IMR-90 (cell line): Measurements from ENCODE around the gene PJA2. TPM values are rescaled to one million over a fixed set of nuclear protein-coding genes. Genes with fewer than 3 reads are reported as not detected.

Experiments
- ATAC-seq: fragments of 200-7000 bp; cut with Tn5 transposase; 2 replicates; pipeline ENCODE4 v1.9.1; 2020; ENCODE audit warnings: low read depth, mild to moderate bottlenecking, moderate library complexity
- BruUV-seq: library from RNA; stranded (reverse); fragments of 400-500 nt; replicated peaks from 2 replicates; lab custom pipeline; 2021; lab: Mats Ljungman, UMichigan
- CTCF ChIA-PET: fragments of 300-600 bp; formaldehyde crosslinking; extraction: SDS; loops from one replicate; lab custom pipeline; 2021; ENCODE audit warnings: antibody characterized with exemption; lab: Yijun Ruan, JAX
- POLR2A ChIA-PET: fragments of 300-600 bp; sonication (Branson Sonifier 250); formaldehyde crosslinking; loops from one replicate; lab custom pipeline; 2022; ENCODE audit warnings: antibody characterized with exemption; ENCODE audit not compliant: unreplicated experiment; lab: Charles Lee
- DNase-seq: peaks from one replicate; pipeline ENCODE4 v3.0.0; 2013
- H2AFZ ChIP-seq: replicated peaks from 2 replicates; pipeline ENCODE3; 2013; ENCODE audit warnings: low read length, mild to moderate bottlenecking; ENCODE audit not compliant: poor library complexity
- H2AK5ac ChIP-seq: 2 replicates; pipeline ENCODE4 v1.6.1; 2013; ENCODE audit warnings: low read depth, low read length, inconsistent platforms
- H2AK9ac ChIP-seq: replicated peaks from 2 replicates; pipeline ENCODE3; 2013; ENCODE audit warnings: mild to moderate bottlenecking, low read depth, low read length, moderate library complexity; ENCODE audit not compliant: poor library complexity
- H2BK120ac ChIP-seq: 2 replicates; pipeline ENCODE4 v1.6.1; 2013; ENCODE audit warnings: low read depth, low read length, inconsistent platforms
- H2BK15ac ChIP-seq: 3 replicates; pipeline ENCODE4 v1.6.1; 2013; ENCODE audit warnings: low read depth, low read length, inconsistent platforms
- H2BK20ac ChIP-seq: 2 replicates; pipeline ENCODE4 v1.6.1; 2013; ENCODE audit warnings: low read depth, mild to moderate bottlenecking, inconsistent platforms, low read length, moderate library complexity
- H2BK5ac ChIP-seq: 2 replicates; pipeline ENCODE4 v1.6.1; 2013; ENCODE audit warnings: mild to moderate bottlenecking, low read depth, low read length, inconsistent platforms; ENCODE audit not compliant: poor library complexity, severe bottlenecking
- H3K14ac ChIP-seq: replicated peaks from 2 replicates; pipeline ENCODE4 v1.6.1; 2013; ENCODE audit warnings: low read depth, low read length, inconsistent platforms
- H3K18ac ChIP-seq: 2 replicates; pipeline ENCODE4 v1.6.1; 2013; ENCODE audit warnings: low read depth, low read length, control low read depth
- H3K23ac ChIP-seq: 2 replicates; pipeline ENCODE4 v1.6.1; 2013; ENCODE audit warnings: low read depth, low read length, inconsistent platforms
- H3K27ac ChIP-seq: 2 replicates; pipeline ENCODE4 v1.5.1; 2013; ENCODE audit warnings: mild to moderate bottlenecking, control low read depth, low read length; ENCODE audit not compliant: insufficient read depth
- H3K27me3 ChIP-seq: 2 replicates; pipeline ENCODE4 v1.6.1; 2013; ENCODE audit warnings: low read length; ENCODE audit not compliant: control insufficient read depth, insufficient read depth
- H3K36me3 ChIP-seq: 2 replicates; pipeline ENCODE4 v1.6.1; 2013; ENCODE audit warnings: low read length, mixed read lengths; ENCODE audit not compliant: control insufficient read depth, insufficient read depth
- H3K4ac ChIP-seq: 2 replicates; pipeline ENCODE4 v1.6.1; 2013; ENCODE audit warnings: low read depth, low read length, inconsistent platforms
- H3K4me1 ChIP-seq: 2 replicates; pipeline ENCODE4 v1.6.1; 2013; ENCODE audit warnings: low read length, mixed read lengths; ENCODE audit not compliant: control insufficient read depth, insufficient read depth
- H3K4me2 ChIP-seq: 2 replicates; pipeline ENCODE4 v1.6.1; 2013; ENCODE audit warnings: low read depth, mild to moderate bottlenecking, control low read depth, low read length, moderate library complexity
- H3K4me3 ChIP-seq: 2 replicates; pipeline ENCODE4 v1.5.1; 2013; ENCODE audit warnings: low read depth, mild to moderate bottlenecking, control low read depth, low read length, moderate library complexity; ENCODE audit not compliant: insufficient read depth
- H3K56ac ChIP-seq: 2 replicates; pipeline ENCODE4 v1.6.1; 2013; ENCODE audit warnings: low read length, inconsistent platforms; ENCODE audit not compliant: insufficient read depth; ENCODE audit errors: extremely low read depth
- H3K79me1 ChIP-seq, 2 experiments: 2 replicates each; pipeline ENCODE4 v1.6.1; 2013; ENCODE audit warnings: low read length in 2 of 2, inconsistent platforms in 1 of 2, low read depth in 1 of 2
- H3K9ac ChIP-seq: 2 replicates; pipeline ENCODE4 v1.6.1; 2013; ENCODE audit warnings: low read depth, low read length, control low read depth
- H3K9me1 ChIP-seq: 2 replicates; pipeline ENCODE4 v1.6.1; 2013; ENCODE audit warnings: low read length, inconsistent platforms; ENCODE audit not compliant: insufficient read depth
- H3K9me3 ChIP-seq: 2 replicates; pipeline ENCODE4 v1.6.1; 2013; ENCODE audit warnings: low read length; ENCODE audit not compliant: control insufficient read depth, insufficient read depth
- H4K20me1 ChIP-seq: 2 replicates; pipeline ENCODE4 v1.6.1; 2013; ENCODE audit warnings: low read length, inconsistent platforms; ENCODE audit not compliant: insufficient read depth
- H4K5ac ChIP-seq: 2 replicates; pipeline ENCODE4 v1.6.1; 2013; ENCODE audit warnings: mild to moderate bottlenecking, low read depth, low read length, control low read depth
- H4K8ac ChIP-seq, 2 experiments: 2 replicates each; pipeline ENCODE4 v1.6.1; 2013; ENCODE audit warnings: low read depth in 2 of 2, low read length in 2 of 2, control low read depth in 1 of 2, inconsistent platforms in 1 of 2
- H4K91ac ChIP-seq: 2 replicates; pipeline ENCODE4 v1.6.1; 2013; ENCODE audit warnings: low read depth, low read length, inconsistent platforms; ENCODE audit not compliant: insufficient read depth
- MAZ ChIP-seq: IDR thresholded peaks from 2 replicates; pipeline ENCODE4 v1.6.1; 2012; ENCODE audit warnings: low read depth, mild to moderate bottlenecking, low read length, improper control_type of control experiment, moderate library complexity, borderline replicate concordance
- RAD21 ChIP-seq: IDR thresholded peaks from 2 replicates; pipeline ENCODE4 v1.6.1; 2012; ENCODE audit warnings: low read length, improper control_type of control experiment
- RFX5 ChIP-seq: IDR thresholded peaks from 2 replicates; pipeline ENCODE4 v1.8.0; 2012; ENCODE audit warnings: low read depth, mild to moderate bottlenecking, low read length, moderate library complexity
- SMC3 ChIP-seq: fragments of 150-350 bp; IDR thresholded peaks from 2 replicates; pipeline ENCODE4 v1.6.1; 2016; ENCODE audit warnings: low read depth, mild to moderate bottlenecking, antibody characterized with exemption, low read length, moderate library complexity
- WGBS, 2 experiments: methylation state at CpG; one replicate each; pipeline versions ENCODE4 v1.1.5 to v1.1.7; 2013; ENCODE audit warnings: missing lambda C conversion rate in 2 of 2; ENCODE audit not compliant: insufficient read length in 1 of 2; ENCODE audit errors: extremely low coverage in 2 of 2; 5-methylcytosine and 5-hydroxymethylcytosine counted together
- dilution Hi-C: fragments of 300-500 bp; cut with HindIII; formaldehyde crosslinking; loops from one replicate; pipeline ENCODE4 v1.14.3; 2018; ENCODE audit warnings: low sequenced_read_pairs; ENCODE audit not compliant: unreplicated experiment
- in situ Hi-C: fragments of 300-500 bp; cut with MboI; formaldehyde crosslinking; loops from 3 replicates; pipeline ENCODE4 v1.14.3; 2019; ENCODE audit warnings: low sequenced_read_pairs, inconsistent platforms, mixed read lengths
- intact Hi-C: fragments of 100-400 bp; cut with micrococcal nuclease; formaldehyde crosslinking; loops from 2 replicates; pipeline ENCODE4 v1.10.0; 2022
- polyA plus RNA-seq, 3 experiments: library from polyadenylated mRNA; depleted of rRNA; stranded (reverse); fragments of >200 nt; gene quantifications; 2 replicates each; pipeline ENCODE4 v1.2.3, GENCODE V29; 2012; ENCODE audit warnings: low replicate concordance in 1 of 3
- total RNA-seq: library from RNA; depleted of rRNA; stranded (reverse); fragments of >200 nt; gene quantifications from 2 replicates; pipeline ENCODE4 v1.2.3, GENCODE V29; 2012
- TF ChIP-seq, protein P1 (sequence below): fragments of 150-350 bp; IDR thresholded peaks from 2 replicates; pipeline ENCODE4 v1.6.1; 2017; ENCODE audit warnings: mild to moderate bottlenecking, antibody characterized with exemption, low read length, low read depth

Gene PJA2
- total and polyA plus RNA-seq, 2 of the 4 experiments (the other 2 are of a cell fraction), result 42.3 to 70.6 TPM

- no peaks in the 10 kb centered on the region for H3K4me1 ChIP-seq
- no peak overlapping the region for H3K14ac ChIP-seq
- WGBS, 2 experiments, result 100% methylated on average over 2 of the region's 2 CpGs; no CpG with 5 or more reads in 1 of the 2 experiments
- no peak overlapping the region for H2AK5ac ChIP-seq
- no peaks in the 10 kb centered on the region for H4K20me1 ChIP-seq
- H3K4me2 ChIP-seq, result no peak overlapping the region
- H3K23ac ChIP-seq, result no peak overlapping the region
- H4K8ac ChIP-seq, result no peak overlapping the region
- no peak overlapping the region for H2BK15ac ChIP-seq
- no peak overlapping the region for H3K27ac ChIP-seq
- no peak overlapping the region for H2BK120ac ChIP-seq
- H3K4ac ChIP-seq, result no peak overlapping the region
- no peak overlapping the region for H3K9ac ChIP-seq
- no peaks in the 10 kb centered on the region for H3K79me1 ChIP-seq
- ChIA-PET POLR2A (no interaction called here), CTCF (no interaction called here)
- H2AFZ ChIP-seq, result no peak overlapping the region
- H3K27me3 ChIP-seq, result no peaks in the 10 kb centered on the region; the same call in 1 of the 2 replicates
- no peaks in the 10 kb centered on the region for H3K9me1 ChIP-seq
- no peak overlapping the region for H2BK5ac ChIP-seq
- H3K18ac ChIP-seq, result no peak overlapping the region
- intact Hi-C loops (no loop called here), in situ Hi-C loops (no loop called here), dilution Hi-C loops (no loop called here)
- H3K9me3 ChIP-seq, result no peaks in the 10 kb centered on the region
- DNase-seq (no peak), ATAC-seq (no peak)
- TF ChIP-seq MAZ (no peak), RAD21 (no peak), SMC3 (no peak), RFX5 (no peak)
- TF ChIP-seq, protein P1, sequence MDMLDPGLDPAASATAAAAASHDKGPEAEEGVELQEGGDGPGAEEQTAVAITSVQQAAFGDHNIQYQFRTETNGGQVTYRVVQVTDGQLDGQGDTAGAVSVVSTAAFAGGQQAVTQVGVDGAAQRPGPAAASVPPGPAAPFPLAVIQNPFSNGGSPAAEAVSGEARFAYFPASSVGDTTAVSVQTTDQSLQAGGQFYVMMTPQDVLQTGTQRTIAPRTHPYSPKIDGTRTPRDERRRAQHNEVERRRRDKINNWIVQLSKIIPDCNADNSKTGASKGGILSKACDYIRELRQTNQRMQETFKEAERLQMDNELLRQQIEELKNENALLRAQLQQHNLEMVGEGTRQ, result no peak
- no peaks in the 10 kb centered on the region for H3K36me3 ChIP-seq
- H4K91ac ChIP-seq, result no peak overlapping the region
- H4K5ac ChIP-seq, result no peak overlapping the region
- no peak overlapping the region for H2BK20ac ChIP-seq
- no peak overlapping the region for H3K4me3 ChIP-seq
- H3K56ac ChIP-seq, result no peak overlapping the region
- BruUV-seq, result no TSS peak
- no peak overlapping the region for H2AK9ac ChIP-seq
These were observed 96.6 kb downstream of the PJA2 start for GRCh38 chr5:109313127-109313526.
